IPS DF 19.7 (cell line): ENCODE results near the gene ACSL4.
"Not testable (repeated sequence)": the region's sequence is repeated elsewhere in the genome, so short reads cannot be mapped to it uniquely, and the experiment has no call there.

Experiments
- DNase-seq: peaks from one replicate; pipeline ENCODE4 v3.0.0-alpha.2; 2013; ENCODE audit warnings: low read depth, low spot score

The ACSL4 gene

DNA sequence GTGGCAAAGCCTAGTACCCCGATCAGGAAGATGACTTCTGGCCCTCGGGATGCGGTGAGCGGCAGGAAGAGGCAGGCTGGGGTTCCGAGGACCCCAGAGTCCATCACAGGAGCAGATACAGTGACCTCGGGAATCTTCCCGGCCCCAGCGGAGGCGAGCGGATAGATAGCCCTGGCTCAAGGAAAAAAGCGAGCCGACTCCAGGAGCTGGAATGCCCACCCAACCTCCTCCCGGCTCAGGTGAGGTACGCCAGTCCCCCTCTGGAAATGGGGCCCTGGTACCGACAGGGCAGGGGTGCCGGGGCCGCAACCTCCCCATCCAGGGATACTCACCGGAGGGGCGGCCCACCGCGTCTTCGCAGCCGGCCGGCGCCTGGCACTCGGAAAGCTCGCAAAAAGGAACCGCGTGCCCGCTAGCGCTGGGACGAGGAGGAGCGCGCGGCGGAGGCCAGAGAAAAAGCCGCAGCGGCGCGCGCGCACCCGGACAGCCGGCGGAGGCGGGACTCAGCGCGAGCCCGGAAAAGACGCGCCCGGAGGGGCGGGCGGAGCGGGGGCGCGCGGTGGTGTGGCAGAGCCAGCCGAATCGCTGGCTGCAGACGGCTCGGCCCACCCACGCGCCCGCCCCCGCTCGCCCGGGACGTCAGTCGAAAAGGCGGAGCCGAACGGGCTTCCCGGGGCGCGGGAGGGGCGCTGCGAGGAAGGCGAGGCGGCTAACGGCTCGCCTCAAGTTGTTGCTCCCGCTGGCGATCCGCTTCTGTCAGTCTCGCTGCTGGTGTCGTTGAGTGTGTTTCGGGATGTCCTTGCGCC lies at the start of gene ACSL4:
TSS of gene ACSL4 (minus strand) at position 451 of the 806 bp plus-strand sequence. CDS start 49,894 bp downstream, outside the sequence.
- DNase-seq: no peak

DNA sequence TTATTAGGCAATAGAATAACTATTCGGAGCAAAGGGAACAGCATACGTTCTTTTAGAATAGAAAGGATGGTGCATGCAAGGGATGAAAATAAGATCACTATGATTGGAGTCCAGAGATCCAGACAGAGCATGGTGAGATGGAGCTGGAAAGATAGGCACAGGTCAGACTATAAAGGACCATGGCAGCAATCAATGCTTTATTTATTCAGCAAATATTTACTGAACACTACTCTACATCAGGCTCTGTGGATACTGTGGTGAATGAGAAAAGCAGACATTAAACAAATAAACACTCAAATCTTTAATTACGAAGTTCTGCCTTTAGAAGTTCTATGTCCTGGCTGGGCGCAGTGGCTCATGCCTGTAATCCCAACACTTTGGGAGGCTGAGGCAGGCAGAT lies 44.7 kb upstream of the ACSL4 start:
- no peak for DNase-seq

DNA sequence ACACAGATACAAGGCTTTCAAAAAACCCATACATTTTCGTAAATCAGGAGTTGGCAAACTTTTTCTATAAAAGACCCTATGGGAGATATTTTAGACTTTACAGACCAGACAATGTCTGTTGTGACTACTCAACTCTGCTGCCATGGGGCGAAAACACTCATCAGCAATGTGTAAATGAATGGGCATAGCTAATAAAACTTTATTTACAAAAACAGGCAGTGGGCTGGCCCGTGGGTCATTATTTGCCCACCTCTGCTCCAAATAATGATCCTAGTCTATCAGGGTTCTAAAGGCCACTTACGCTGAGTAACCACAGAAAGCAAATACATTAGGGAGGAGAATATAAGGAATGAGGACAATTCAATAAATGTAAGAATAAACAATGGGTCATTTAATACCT lies 43.9 kb upstream of the ACSL4 start:
- DNase-seq: no peak

DNA sequence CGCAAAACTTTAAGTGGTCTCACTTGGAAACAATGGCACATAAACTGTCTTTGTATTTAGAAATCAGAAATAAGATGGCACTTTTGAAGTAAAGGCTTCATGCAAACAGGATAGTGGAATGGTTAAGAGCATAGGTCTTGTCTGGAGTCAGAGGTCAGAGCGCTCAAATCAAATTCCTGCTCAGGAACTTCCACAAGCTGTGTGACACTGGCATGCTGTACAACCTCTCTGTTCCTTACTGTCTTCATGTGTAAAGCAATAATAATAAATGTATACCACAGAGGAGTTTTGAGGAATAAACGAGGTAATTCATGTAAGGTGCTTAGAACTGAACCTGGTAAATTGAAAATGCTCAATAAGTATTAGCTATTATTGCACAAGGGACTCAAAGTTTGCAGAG lies 43.4 kb upstream of the ACSL4 start:
- DNase-seq: no peak

DNA sequence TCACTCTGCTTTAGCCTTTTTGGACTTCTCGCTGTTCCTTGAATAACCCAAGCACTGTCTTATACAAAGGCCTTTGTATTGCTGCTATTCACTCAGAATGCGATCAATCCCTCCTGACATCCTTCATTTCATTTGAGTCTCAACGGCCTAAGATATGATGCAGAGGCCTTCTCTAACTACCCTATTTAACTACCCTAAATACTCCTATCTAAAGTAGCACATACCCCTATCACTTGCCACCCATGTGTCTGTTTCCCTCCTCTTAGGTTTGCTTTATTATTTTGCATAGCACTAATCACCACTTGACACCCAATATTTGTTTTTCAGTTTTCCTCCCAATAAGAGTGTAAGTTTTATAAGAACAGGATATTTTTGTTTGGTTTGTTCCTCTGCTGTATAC lies 42.3 kb upstream of the ACSL4 start:
- DNase-seq: no peak

DNA sequence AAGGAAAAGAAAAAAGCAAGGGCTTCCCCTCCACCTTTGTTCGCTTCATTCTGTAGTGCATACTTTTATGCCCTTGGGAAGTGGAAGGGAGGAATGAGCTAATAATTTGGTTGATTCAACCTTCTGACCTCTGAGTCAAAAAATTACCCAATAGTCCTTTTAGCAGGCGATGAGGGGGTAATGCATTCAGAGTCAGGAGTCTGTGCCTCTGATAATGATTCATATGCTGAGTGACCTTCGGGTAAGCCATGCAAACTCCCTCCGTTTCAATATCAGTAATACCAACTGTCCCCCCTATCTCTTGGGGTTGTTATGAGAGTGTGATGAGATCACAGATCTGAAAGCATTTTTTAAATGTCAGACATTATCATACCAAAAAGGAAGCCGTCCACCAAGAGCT lies 41.6 kb upstream of the ACSL4 start:
- DNase-seq: no peak

DNA sequence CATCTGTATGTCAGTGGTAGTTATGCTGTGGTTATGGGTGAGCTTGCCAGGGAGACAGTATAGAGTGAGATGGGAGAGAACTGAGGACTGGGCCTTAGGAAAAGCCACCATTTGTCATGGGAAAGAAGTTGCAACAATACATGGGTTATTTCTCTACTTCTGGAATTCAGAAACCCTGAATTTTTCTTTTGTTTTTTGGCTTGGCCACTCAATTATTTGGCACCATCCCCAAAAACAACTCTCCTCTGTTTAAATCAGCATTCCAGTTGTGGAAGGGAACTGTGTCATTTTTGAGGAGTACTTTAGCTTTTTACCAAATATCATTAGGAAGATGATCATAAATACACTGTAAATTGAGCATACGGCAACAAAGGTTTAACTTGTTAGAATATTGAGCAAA lies 41.1 kb upstream of the ACSL4 start:
- no peak for DNase-seq

DNA sequence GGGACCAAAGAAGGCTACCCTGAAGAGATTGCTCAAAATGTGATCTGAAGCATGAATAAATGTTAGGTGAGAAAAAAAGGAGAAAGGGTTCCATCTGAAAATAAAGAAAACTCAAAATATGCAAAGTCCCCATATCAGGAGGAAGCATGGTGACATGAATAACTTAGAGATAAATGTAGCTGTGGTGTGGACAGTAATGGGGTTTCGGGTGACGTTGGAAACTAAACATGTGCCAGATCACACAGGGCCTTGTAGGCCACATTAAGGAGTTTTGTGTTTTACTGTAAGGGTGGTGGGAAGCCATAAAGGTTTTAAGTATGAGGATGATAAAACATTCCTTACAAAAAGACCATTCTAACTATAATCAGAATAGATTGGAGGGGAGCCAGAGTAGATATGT lies 40.3 kb upstream of the ACSL4 start:
- no peak for DNase-seq

DNA sequence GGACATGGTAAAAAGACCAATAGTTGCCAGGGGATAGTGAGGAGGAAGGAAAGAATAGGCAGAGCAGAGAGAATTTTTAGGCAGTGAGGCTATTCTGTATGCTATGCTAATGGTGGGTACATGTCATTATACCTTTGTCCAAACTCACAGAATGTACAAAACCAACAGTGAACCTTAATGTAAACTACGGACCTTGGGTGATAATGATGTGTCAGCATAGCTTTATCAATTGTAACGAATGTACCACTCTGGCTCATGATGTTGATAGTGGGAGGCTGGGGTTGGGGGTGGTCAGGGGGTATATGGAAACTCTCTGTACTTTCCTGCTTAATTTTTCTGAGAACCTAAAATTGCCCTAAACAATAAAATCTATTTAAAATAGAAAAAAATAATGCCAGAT lies 37.7 kb upstream of the ACSL4 start:
- no peak for DNase-seq

DNA sequence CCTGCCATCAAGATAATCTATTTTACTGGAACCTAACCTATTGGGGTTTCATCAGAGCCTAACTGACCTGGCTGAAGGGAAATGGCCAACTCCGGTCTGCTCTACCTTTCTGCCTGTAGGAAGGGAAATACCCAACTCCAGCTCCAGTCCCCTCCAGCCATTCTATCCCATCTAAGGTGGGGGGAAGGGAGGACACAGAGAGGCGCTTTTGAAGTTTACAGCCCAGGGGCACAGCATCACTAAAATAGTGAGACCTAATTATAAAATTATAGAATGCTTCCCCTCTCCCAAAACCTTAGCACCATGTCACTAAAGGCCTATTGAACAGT lies 27.8 kb upstream of the ACSL4 start:
- DNase-seq: no peak

DNA sequence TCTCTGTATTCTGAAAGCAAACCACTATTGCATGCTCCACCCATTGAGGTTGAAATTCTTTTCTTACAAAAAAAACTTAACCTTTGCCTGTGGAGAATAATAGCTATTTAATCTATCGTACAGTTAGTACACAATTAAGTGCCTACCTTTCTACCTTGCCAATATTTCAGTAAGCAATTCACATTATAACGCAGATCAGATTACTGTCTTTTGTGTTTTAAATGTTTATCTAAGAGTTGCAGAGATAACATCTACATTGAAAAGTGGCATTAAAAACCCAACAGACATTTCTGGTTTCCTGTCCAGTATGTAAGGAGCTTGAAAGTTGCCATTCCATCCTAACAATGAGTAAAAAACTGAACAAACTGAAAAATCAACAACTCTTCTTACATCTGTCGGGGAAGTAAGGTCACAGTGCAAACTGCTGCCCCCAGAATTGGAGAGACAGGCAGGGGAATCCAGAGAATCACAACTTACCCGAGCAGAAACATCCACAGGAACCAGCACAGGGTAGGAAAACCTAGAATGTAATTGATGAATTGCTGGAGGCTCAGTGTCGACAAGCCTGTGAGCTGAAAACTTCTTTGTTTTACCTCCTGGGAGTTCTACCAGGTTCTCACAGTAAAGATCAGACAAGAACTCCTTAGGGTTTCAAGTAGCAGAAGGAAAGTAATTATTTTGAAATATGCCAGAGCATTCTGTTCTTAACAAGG lies 27.3 kb upstream of the ACSL4 start:
- no peak for DNase-seq

DNA sequence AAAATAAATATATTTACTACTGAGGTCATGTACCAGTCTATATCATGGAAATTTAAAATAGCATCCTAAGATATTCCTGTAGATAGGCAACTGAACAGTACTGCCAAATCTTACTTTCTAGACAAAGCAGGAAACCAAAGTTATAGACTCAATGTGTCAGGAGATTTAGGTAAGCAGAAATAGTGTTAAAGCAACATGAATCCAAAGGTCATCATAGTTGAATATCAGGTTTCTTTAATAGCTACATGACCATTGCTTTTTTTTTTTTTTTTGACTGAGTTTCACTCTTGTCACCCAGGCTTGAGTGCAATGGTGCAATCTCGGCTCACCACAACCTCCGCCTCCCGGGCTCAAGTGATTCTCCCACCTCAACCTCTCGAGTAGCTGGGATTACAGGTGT lies 20.2 kb upstream of the ACSL4 start:
- DNase-seq: no peak

DNA sequence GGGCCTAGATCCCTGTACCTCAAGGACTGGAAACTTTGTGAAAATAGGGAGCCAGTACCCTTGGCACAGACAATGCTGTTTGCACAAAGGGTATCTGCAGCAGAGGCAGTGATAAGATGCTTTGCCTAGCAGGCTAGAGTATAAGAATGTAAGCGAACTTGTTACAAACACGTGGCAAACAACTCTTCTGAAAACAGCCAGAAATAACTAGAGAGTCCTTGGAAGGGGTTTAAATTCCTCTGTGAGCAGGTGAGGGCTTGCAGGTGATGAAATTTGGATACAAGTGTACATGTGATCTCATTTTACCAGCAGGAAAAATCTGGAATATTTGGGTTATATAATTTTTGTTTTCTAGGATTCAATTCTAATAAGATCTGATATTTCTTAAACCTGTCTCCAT lies 18.6 kb upstream of the ACSL4 start:
- no peak for DNase-seq

DNA sequence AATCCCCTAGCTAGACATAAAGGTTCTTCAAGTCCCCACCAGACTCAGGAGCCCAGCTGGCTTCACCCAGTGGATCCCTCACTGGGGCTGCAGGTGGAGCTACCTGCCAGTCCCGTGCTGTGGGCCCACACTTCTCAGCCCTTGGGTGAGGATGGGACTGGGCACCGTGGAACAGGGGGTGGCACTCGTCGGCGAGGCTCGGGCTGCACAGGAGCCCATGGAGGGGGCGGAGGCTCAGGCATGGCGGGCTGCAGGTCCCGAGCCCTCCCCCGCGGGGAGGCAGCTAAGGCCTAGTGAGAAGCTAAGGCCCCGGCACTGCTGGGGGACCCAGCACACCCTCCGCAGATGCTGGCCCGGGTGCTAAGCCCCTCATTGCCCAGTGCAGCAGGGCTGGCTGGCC lies 16.1 kb upstream of the ACSL4 start:
- no peak for DNase-seq

DNA sequence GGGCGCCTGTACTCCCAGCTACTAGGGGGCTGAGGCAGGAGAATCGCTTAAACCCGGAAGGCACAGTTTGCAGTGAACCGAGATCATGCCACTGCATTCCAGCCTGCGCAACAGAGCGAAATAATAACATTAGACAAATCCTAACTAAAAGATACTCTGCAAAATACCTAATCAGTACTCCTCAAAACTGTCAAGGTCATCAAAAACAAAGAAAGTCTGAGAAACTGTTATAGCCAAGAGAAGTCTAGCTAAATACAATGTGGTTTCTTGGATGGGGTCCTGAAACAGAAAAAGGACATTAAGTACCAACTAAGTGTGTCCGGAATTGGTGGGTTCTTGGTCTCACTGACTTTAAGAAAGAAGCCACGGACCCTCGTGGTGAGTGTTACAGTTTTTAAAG lies 14.6 kb upstream of the ACSL4 start:
- DNase-seq: no peak

DNA sequence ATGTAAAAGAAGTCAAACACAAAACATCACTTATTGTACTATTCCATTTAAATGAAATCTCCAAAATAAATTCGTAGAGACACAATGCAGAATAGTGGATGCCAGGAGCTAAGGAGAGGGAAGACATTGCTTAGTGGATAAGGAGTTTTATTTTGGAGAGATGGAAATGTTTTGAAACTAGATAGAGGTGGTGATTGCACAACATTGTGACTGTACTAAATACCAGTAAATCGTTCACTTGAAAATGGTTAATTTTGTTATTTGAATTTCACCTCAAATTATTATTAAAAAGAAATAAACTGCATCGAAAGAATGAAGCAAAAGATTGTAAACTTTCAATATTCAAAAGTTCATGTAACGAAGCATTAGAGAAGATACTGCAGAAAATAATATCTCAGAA lies 9.7 kb upstream of the ACSL4 start:
- DNase-seq: no peak

DNA sequence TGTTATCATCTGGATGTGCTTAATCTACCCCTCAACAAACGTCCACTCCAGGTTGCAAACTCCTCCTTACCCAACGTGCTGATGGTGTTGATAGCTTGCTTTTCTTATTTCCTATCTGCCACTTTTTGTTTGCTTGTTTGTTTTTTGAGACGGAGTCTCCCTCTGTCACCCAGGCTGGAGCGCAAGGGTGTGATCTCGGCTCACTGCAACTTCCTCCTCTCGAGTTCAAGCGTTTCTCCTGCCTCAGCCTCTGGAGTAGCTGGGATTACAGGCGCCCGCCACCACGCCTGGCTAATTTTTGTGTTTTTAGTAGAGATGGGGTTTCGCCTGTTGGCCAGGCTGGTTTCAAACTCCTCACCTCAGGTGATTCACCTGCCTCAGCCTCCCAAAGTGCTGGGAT lies 7.8 kb upstream of the ACSL4 start:
- DNase-seq: not testable (repeated sequence)

DNA sequence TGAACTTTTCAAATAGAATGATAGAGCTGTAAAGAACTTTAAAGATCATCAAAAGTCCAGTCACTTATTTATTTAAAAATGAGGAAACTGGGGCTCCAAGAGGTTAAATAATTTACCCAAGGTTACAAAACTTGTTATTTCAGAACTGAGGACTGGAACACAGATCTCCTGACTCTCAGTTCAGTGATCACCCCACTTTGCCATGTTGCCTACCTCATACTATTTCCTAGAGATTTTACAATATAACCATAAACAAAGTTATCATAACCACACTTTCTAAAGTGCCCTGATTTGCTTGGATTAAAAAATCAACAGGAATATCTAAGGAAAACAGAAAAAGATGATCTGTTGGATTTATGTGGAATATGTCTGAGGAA lies 7.4 kb upstream of the ACSL4 start:
- no peak for DNase-seq

DNA sequence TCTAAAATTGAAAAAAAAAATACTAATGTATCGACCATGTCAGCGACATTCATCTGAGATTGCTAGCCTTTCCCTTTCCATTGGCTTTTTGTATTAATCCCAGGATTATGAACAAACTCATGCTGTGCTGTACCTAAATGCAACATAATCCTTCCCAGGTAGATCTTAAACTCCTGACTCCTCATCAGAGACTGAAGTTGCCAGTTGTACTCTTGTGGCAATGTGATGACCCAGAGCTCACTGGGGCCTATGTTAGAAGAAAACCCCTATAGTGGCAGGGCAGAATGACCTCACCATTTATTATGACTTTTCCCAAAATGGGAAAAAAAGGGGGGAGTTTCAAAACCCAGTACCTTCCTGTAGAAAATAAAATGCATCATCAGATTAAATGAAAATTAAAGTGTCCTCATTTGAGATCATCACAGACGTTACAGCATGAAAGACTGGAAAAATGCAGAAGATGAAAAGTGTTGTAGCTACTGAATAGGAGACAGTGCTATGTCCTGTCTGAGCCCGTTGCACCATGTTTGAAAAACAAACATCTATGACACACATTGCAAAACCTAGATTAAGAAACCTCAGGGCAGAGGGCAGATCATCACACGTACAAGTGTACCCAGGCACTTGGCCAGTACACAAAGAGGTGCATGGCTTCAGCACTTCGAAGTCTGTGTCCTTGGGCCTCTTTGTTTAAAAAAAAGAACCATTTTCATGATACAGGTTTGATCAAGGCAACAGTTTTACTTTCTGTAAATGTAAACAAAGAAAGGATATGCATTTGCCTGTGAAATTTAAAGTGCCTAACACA lies 6.8 kb upstream of the ACSL4 start:
- no peak for DNase-seq

DNA sequence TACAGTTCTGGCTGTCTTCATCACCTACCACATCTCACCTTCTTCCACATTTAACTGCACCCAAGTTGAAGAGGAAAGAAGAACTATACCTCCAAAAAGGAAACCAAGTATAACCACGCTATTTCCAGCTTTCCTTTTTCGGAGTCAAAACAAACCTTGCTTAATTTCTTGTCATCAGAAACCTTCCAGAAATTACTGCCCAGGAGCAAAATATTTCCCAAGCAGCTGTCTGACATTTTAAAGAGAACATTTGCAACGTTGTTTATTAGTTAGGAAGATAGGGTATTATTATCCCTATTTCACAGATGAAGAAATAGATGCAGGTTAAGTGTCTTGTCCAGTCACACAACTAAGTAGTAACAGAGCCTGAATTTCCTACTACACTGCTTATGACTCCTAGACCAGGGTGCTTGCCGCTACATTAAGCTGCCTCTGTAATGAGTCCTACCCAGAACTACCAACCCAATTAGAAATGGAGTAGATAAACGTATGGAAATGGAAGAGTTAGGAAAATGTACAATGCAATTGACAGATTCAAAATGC lies 2.2 kb upstream of the ACSL4 start:
- DNase-seq: no peak

DNA sequence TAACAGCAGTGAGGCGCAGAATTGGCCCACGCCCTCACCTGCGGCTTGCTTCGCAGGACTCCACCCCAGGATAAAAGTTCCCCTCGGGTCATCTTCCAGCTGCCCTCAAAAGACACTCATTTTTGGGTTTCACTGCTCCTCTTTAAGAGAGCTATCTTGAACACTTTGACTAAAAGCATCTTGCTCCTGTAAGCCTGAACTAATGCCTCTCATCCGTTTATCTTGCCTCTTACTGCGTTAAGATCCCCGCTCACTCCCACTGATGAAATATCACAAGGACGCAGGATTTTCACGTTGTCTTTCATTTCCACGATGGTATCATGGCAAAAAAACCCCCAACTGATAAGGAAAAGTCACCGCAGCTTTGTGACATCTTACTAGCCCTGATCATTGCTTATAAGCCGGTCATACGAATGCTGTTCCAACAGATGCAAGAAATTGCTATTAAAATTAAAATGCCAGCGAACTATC lies 591 bp upstream of the ACSL4 start:
- no peak for DNase-seq
